HUES64 (cell line): Measurements from ENCODE around the gene EXOC1.

ENCODE experiments used
- H3K27ac ChIP-seq: 2 replicates; pipeline ENCODE4 v1.7.0; 2013; ENCODE audit warnings: low read depth, low read length, inconsistent platforms
- H3K27me3 ChIP-seq: 2 replicates; pipeline ENCODE4 v1.6.1; 2013; ENCODE audit warnings: mild to moderate bottlenecking, low read length; ENCODE audit not compliant: insufficient read depth
- H3K36me3 ChIP-seq: 2 replicates; pipeline ENCODE4 v1.6.1; 2013; ENCODE audit warnings: mild to moderate bottlenecking, low read length; ENCODE audit not compliant: insufficient read depth
- H3K4me1 ChIP-seq: 2 replicates; pipeline ENCODE4 v1.6.1; 2013; ENCODE audit warnings: mild to moderate bottlenecking, low read length, moderate library complexity; ENCODE audit not compliant: insufficient read depth
- H3K4me3 ChIP-seq: 2 replicates; pipeline ENCODE4 v1.5.1; 2013; ENCODE audit warnings: mild to moderate bottlenecking, low read length, moderate library complexity
- H3K9ac ChIP-seq: 2 replicates; pipeline ENCODE4 v1.6.1; 2013; ENCODE audit warnings: mild to moderate bottlenecking, low read depth, low read length
- H3K9me3 ChIP-seq: 2 replicates; pipeline ENCODE4 v1.6.1; 2013; ENCODE audit warnings: low read depth, low read length; ENCODE audit not compliant: insufficient read depth
- WGBS: fragments of 150-250, 120-280 bp; methylation state at CpG from one replicate; pipeline ENCODE4 v1.1.7; 2013; ENCODE audit warnings: missing lambda C conversion rate; 5-methylcytosine and 5-hydroxymethylcytosine counted together

The EXOC1 gene

DNA sequence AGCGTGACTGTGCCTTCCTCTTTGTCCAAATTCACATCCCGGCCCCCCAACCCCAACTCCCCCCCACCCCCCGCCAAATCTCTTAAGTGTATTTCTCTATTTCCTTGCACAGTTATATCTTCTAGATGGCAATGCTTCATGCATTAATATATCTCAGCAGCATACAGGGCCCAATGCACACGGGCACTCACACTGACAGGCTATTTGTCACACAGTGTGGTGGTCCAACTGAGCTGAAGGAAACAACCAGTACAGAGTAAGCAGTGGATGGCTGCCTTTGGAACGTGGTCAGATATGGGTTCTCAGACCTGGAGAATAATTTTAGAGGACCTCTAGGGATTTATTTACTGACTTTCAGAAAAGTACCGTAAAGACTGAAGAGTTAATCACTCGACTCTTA, 681 bp downstream of the EXOC1 start:
- WGBS, result 28% methylated on average over 6 of the region's 7 CpGs
- no peak overlapping the region for H3K27ac ChIP-seq

GRCh38 chr4:55857586-55857985, 4.1 kb downstream of the EXOC1 start:
- no CpG with 5 or more reads among the region's 1 CpG for WGBS
- H3K4me3 ChIP-seq, result no peak overlapping the region

More for the DNA sequence above, 681 bp downstream of the EXOC1 start:
- Histone ChIP-seq H3K9me3 (peaks cover 4% of the 10 kb centered on the region; the same call in 1 of the 2 replicates), H3K4me3 (peak overlapping the region; percentile 93), H3K9ac (peak overlapping the region; percentile 78), H3K36me3 (peaks cover 10% of the 10 kb centered on the region; the same call in 1 of the 2 replicates), H3K27me3 (peaks cover 4% of the 10 kb centered on the region; the same call in 1 of the 2 replicates), H3K4me1 (peaks cover 11% of the 10 kb centered on the region)

GRCh38 chr4:55859711-55860110, 6.3 kb downstream of the EXOC1 start:
- H3K27ac ChIP-seq, result no peak overlapping the region
- no peak overlapping the region for H3K9ac ChIP-seq
- 0 out of 2 replicates have a peak, but pooled peaks cover 4% of the 10 kb centered on the region for H3K4me1 ChIP-seq
- H3K36me3 ChIP-seq, result peaks cover 38% of the 10 kb centered on the region
- 98% methylated on average over 2 of the region's 2 CpGs for WGBS
- no peaks in the 10 kb centered on the region for H3K27me3 ChIP-seq
- H3K4me3 ChIP-seq, result no peak overlapping the region
- no peaks in the 10 kb centered on the region for H3K9me3 ChIP-seq

More at GRCh38 chr4:55857586-55857985, 4.1 kb downstream of the EXOC1 start:
- Histone ChIP-seq H3K9me3 (peaks cover 4% of the 10 kb centered on the region; the same call in 1 of the 2 replicates), H3K4me1 (peaks cover 8% of the 10 kb centered on the region; the same call in 1 of the 2 replicates), H3K36me3 (peaks cover 27% of the 10 kb centered on the region), H3K9ac (no peak overlapping the region), H3K27me3 (peaks cover under 1% of the 10 kb centered on the region; the same call in 1 of the 2 replicates), H3K27ac (no peak overlapping the region)

DNA sequence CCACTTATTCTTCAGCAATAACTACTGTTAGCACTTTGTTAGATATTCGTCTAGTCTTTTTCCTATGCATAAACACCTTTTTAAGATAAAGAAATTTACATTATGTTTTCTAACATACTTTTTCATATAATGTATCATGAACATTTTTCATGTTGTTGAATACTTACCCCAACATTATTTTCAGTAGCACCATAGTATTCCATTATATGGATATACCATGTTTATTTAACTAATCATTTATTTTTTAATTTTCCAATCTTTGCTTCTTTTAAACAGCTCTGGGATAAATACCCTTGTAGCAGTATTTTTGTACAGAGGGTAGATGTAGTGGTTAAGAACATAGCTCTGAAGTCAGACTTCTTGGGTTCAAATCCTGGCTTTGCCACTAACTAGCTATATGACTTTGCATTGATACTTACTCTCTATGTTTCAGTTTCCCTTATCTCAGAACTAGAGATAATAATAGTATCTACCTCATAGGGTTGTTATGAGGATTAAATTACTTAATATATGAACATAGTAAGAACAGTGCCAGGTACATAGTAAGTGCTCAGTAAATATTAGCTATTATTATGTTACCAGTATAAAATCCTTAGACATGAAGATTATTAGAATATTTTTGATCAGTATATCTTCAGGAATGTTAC, 11.3 kb downstream of the EXOC1 start:
- H3K27me3 ChIP-seq, result no peaks in the 10 kb centered on the region
- H3K36me3 ChIP-seq, result peaks cover 47% of the 10 kb centered on the region
- H3K9ac ChIP-seq, result no peak overlapping the region
- no peak overlapping the region for H3K4me3 ChIP-seq
- WGBS, result no CpG with 5 or more reads among the region's 1 CpG
- H3K9me3 ChIP-seq, result no peaks in the 10 kb centered on the region
- no peaks in the 10 kb centered on the region for H3K4me1 ChIP-seq
- no peak overlapping the region for H3K27ac ChIP-seq

GRCh38 chr4:55865228-55865806, 11.9 kb downstream of the EXOC1 start:
- H3K9ac ChIP-seq, result no peak overlapping the region

GRCh38 chr4:55866290-55866907, 13.0 kb downstream of the EXOC1 start:
- no peak overlapping the region for H3K4me3 ChIP-seq
- H3K9ac ChIP-seq, result no peak overlapping the region
- no peaks in the 10 kb centered on the region for H3K27me3 ChIP-seq
- WGBS, result 76% methylated on average over 1 of the region's 2 CpGs
- peaks cover 49% of the 10 kb centered on the region for H3K36me3 ChIP-seq
- no peaks in the 10 kb centered on the region for H3K4me1 ChIP-seq
- H3K9me3 ChIP-seq, result no peaks in the 10 kb centered on the region
- no peak overlapping the region for H3K27ac ChIP-seq

More at GRCh38 chr4:55865228-55865806, 11.9 kb downstream of the EXOC1 start:
- H3K4me1 ChIP-seq, result no peaks in the 10 kb centered on the region
- H3K27ac ChIP-seq, result no peak overlapping the region
- no peak overlapping the region for H3K4me3 ChIP-seq
- WGBS, result 94% methylated on average over 2 of the region's 2 CpGs
- H3K27me3 ChIP-seq, result no peaks in the 10 kb centered on the region
- peaks cover 47% of the 10 kb centered on the region for H3K36me3 ChIP-seq
- H3K9me3 ChIP-seq, result no peaks in the 10 kb centered on the region

- Histone ChIP-seq H3K9ac (no peak overlapping the region), H3K27ac (no peak overlapping the region), H3K27me3 (no peaks in the 10 kb centered on the region), H3K4me1 (no peaks in the 10 kb centered on the region), H3K36me3 (peaks cover 54% of the 10 kb centered on the region), H3K9me3 (no peaks in the 10 kb centered on the region), H3K4me3 (no peak overlapping the region)
- WGBS, result 65% methylated on average over 2 of the region's 4 CpGs
These were observed 13.6 kb downstream of the EXOC1 start for GRCh38 chr4:55866973-55867574.

DNA sequence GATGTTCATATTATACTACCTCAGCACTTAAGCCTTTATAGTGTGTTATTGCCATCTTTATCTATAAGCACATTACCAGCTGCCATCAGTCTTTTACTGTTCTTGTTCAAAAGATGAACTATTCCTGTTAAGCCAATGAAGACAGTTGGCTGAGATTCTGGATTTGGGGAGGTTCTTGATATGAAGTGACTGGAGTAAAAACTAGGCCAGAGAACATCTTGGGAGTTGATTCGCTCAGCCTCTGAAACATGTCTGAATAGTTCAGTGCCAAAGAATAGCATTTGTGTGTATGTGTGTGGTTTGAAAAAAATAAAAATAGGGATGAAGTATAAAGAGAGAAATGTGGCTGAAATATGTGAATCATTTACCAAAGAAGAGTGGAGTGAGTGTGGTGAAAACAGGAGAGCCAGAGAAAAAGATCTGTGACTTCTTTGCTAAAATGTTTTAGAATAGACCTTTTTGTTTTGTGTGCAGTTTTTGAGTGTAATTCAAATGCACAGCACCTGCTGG, 15.2 kb downstream of the EXOC1 start:
- H3K27me3 ChIP-seq, result no peaks in the 10 kb centered on the region
- no peak overlapping the region for H3K27ac ChIP-seq
- no peak overlapping the region for H3K4me3 ChIP-seq
- no peaks in the 10 kb centered on the region for H3K4me1 ChIP-seq
- no peaks in the 10 kb centered on the region for H3K9me3 ChIP-seq
- WGBS, result 98% methylated on average over 1 of the region's 1 CpG
- no peak overlapping the region for H3K9ac ChIP-seq
- H3K36me3 ChIP-seq, result peaks cover 60% of the 10 kb centered on the region

DNA sequence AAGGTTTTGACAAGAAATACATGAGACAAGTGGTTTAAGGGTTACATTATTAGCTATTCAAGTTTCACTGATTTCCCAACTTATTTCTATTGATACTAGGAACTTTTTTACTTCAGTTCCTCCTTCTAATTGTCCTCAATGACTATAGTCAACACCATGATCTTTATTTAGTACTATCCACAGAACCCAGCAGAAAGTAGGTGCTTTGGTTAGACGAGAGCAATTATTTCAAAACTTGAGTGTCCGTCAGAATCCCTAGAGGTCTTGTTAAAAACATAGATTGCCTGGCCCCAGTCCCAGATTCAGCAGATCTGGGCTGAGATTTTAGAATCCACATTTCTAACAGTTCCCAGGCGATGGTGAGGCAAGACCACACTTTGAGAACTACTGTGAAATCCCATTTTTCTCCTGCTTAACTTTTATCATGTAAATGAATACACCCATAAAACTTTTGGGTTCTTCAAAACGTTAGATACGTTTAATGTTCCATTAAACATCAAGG, 17.9 kb downstream of the EXOC1 start:
- Histone ChIP-seq H3K27me3 (no peaks in the 10 kb centered on the region), H3K9me3 (no peaks in the 10 kb centered on the region), H3K4me1 (no peaks in the 10 kb centered on the region), H3K9ac (no peak overlapping the region), H3K4me3 (no peak overlapping the region), H3K27ac (no peak overlapping the region), H3K36me3 (peaks cover 50% of the 10 kb centered on the region)
- 92% methylated on average over 5 of the region's 5 CpGs for WGBS

GRCh38 chr4:55874831-55875230, 21.4 kb downstream of the EXOC1 start:
- H3K9ac ChIP-seq, result no peak overlapping the region
- peaks cover 50% of the 10 kb centered on the region for H3K36me3 ChIP-seq
- no peak overlapping the region for H3K27ac ChIP-seq
- H3K9me3 ChIP-seq, result no peaks in the 10 kb centered on the region
- no peak overlapping the region for H3K4me3 ChIP-seq
- no peaks in the 10 kb centered on the region for H3K4me1 ChIP-seq
- no peaks in the 10 kb centered on the region for H3K27me3 ChIP-seq

DNA sequence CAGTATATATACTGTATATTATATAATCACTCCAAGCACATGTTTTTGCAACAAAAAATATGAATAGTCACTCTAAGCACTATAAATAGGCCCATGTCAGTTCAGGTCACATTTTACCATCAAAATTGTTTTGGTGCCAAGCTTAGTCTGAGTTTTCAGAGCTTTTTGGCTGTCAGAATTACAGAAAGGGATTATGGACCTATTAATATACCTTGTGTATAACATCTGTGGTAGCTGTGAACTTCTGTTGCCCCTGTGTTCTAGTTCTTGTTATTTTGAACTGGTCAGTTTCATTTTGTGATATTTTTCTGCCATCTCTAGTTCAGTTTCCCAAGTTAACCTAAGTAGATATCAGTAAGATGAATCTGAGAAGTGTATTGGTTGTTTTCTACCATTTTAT, 22.9 kb downstream of the EXOC1 start:
- peaks cover 2% of the 10 kb centered on the region; the same call in 1 of the 2 replicates for H3K4me1 ChIP-seq
- H3K27ac ChIP-seq, result no peak overlapping the region
- peaks cover 41% of the 10 kb centered on the region for H3K36me3 ChIP-seq
- H3K9ac ChIP-seq, result no peak overlapping the region
- no peaks in the 10 kb centered on the region for H3K9me3 ChIP-seq
- no peak overlapping the region for H3K4me3 ChIP-seq
- H3K27me3 ChIP-seq, result no peaks in the 10 kb centered on the region
